ENCODE results near the gene MT1F. TPM values are rescaled to one million over a fixed set of nuclear protein-coding genes. Genes with fewer than 3 reads are reported as not detected.

Gene MT1F
- total RNA-seq, 1 experiment from 2014 or later = 7.3 TPM

GRCh38 chr16:56631832-56632155 lies 26.0 kb upstream of the MT1F start:
- H3K9ac ChIP-seq (ENCODE audit: low read length) = no peak overlapping the region
- intact Hi-C loops (cut with micrococcal nuclease) = no loop called here
- peaks cover 7 to 26% of the 10 kb centered on the region in 2 experiments for H3K4me1 ChIP-seq (ENCODE audit: control insufficient read depth in 1 of 2, insufficient read depth in 2 of 2, low read length in 2 of 2)
- no peak overlapping the region for H2AFZ ChIP-seq (ENCODE audit: low read depth, low read length, poor library complexity, severe bottlenecking)
- H3K9me2 ChIP-seq (ENCODE audit: insufficient read depth) = no peaks in the 10 kb centered on the region
- no peak for ATAC-seq
- no peaks in the 10 kb centered on the region for H3K27me3 ChIP-seq (ENCODE audit: insufficient read depth, low read length)
- BruUV-seq (replicated peaks) = no TSS peak
- H3K9me3 ChIP-seq (ENCODE audit: control insufficient read depth in 1 of 2, insufficient read depth in 1 of 2, low read depth in 1 of 2, low read length in 2 of 2) = no peaks in the 10 kb centered on the region
- H3K4me3 ChIP-seq (replicated peaks in 1 of 2; ENCODE audit: low read depth in 1 of 2, low read length in 2 of 2) = no peak overlapping the region
- CTCF ChIA-PET = no interaction called here
- no peak for DNase-seq (ENCODE audit: low read depth, low spot score)
- no peaks in the 10 kb centered on the region for H3K36me3 ChIP-seq (ENCODE audit: control insufficient read depth in 1 of 2, insufficient read depth in 2 of 2, low read length in 2 of 2)
- H3K4me2 ChIP-seq (ENCODE audit: low read length) = no peak overlapping the region
- RAD21 ChIA-PET (ENCODE audit: low non-redundant PET in 1 of 2, low total read pairs in 2 of 2, uncharacterized antibody in 2 of 2, unreplicated experiment in 2 of 2) = no interaction called here
- no peak overlapping the region for H3K27ac ChIP-seq (ENCODE audit: low read depth, low read length)
- no peaks in the 10 kb centered on the region for H4K20me1 ChIP-seq (ENCODE audit: insufficient read depth)
- H3K79me2 ChIP-seq (ENCODE audit: insufficient read depth, low read length) = peaks cover 1% of the 10 kb centered on the region; the same call in 1 of the 2 replicates
- TF ChIP-seq REST (IDR thresholded peaks at IDR 0.05; ENCODE audit: low read depth) (no peak), JUND (IDR thresholded peaks at IDR 0.05) (no peak), ATF3 (IDR thresholded peaks at IDR 0.05) (no peak), SIN3A (IDR thresholded peaks at IDR 0.05; ENCODE audit: low read depth) (no peak), POLR2A (IDR thresholded peaks at IDR 0.05; ENCODE audit: borderline replicate concordance, extremely low read depth, insufficient read depth, insufficient read length) (no peak), RAD21 (IDR thresholded peaks at IDR 0.05; ENCODE audit: low read depth) (no peak), YY1 (IDR thresholded peaks at IDR 0.05; ENCODE audit: extremely low read depth, insufficient replicate concordance, low read depth, low read length) (no peak), CTCF (IDR thresholded peaks at IDR 0.05 in 2 of 3, conservative IDR thresholded peaks at IDR 0.05 in 1 of 3; ENCODE audit: borderline replicate concordance in 1 of 3, insufficient read depth in 1 of 3, low read depth in 2 of 3, low read length in 2 of 3) (no peak), EZH2phosphoT487 (IDR thresholded peaks at IDR 0.05; ENCODE audit: borderline replicate concordance) (no peak), EGR1 (IDR thresholded peaks at IDR 0.05; ENCODE audit: low read depth) (no peak), SP1 (IDR thresholded peaks at IDR 0.05; ENCODE audit: low read depth) (no peak), ZNF274 (IDR thresholded peaks at IDR 0.05; ENCODE audit: low read depth, low read length) (no peak), POLR2AphosphoS5 (IDR thresholded peaks at IDR 0.05; ENCODE audit: low read depth, low read length) (no peak)
- POLR2A ChIA-PET = no interaction called here

Measured in HCT116 (cell line).